Midbrain (tissue), 1 donor: Measurements from ENCODE around the gene NPFFR1.
"Not testable (repeated sequence)": the region's sequence is repeated elsewhere in the genome, so short reads cannot be mapped to it uniquely, and the experiment has no call there.

Experiments used
- DNase-seq: peaks from one replicate; lab custom pipeline; 2025; lab: John Stamatoyannopoulos, UW

Gene NPFFR1

DNA sequence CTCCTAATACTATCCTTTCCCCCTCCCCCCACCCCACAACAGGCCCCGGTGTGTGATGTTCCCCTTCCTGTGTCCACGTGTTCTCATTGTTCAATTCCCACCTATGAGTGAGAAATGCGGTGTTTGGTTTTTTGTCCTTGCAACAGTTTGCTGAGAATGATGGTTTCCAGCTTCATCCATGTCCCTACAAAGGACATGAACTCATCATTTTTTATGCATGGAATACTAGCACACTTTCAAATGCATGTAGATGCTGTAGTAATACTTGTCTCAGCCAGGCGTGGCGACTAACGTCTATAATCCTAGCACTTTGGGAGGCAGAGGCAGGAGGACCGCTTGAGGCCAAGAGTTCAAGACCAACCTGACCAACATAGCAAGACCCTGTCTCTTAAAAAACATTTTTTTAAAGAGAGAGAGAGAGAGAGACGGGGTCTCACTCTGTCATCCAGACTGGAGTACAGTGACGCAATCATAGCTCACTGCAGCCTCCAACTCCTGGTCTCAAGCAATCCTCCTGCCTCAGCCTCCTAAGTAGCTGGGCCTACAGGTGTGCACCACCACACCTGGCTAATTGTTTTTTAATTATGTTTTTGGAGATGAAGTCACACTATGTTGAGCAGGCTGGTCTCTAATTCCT, 60.9 kb downstream of the NPFFR1 start:
- DNase-seq: not testable (repeated sequence)

DNA sequence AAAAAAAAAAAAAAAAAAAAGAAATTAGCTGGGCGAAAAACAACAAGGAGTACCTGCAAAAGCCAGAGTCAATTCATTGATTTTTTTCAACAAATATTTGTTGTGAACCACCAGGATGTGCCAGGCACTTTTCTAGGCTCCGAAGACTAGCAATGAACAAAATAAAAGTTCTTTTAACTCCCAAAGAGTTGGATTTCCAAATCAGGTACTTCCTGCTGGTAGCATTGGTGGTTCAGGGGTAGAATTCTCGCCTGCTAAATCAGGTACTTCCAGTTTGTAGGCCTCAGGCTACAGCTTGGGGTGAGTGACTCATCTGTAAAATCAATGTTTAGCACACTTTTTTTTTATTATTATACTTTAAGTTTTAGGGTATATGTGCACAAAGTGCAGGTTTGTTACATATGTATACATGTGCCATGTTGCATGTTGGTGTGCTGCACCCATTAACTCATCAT, 61.4 kb downstream of the NPFFR1 start:
- DNase-seq: no peak

DNA sequence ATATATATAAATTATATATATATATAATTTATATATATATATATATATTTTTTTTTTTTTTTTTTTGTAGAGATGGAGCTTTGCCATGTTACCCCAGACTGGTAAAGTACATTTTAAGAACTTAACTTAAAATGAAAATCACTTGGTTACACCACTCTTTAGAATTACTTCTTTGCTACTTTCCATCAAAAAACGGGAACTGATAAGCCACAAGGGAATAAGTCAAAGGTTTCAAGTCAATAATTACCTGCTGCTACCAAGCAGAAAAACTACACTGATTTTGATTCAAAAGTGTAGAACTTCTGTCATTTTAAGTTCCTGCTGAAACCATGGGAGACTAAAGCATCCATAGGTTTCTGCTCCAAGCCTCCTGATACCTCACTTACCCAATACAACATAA, 62.8 kb downstream of the NPFFR1 start:
- DNase-seq: no peak

DNA sequence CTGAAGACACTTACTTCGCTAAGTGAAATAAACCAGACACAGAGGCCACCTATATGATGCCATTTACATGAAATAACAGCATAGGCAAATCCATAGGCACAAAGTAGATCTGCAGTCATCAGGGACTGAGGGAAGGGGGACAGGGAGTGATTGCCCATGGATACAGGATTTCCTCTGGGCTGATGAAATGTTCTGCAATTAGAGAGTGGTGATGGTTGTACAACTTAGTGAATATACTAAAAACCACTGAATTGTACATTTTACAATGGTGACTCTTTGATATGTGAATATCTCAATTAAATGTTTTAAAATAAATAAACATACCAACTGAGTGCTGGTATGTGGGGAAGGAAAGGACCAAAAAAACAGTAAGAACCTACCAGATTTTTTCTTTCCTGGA, 70.9 kb downstream of the NPFFR1 start:
- DNase-seq: no peak

DNA sequence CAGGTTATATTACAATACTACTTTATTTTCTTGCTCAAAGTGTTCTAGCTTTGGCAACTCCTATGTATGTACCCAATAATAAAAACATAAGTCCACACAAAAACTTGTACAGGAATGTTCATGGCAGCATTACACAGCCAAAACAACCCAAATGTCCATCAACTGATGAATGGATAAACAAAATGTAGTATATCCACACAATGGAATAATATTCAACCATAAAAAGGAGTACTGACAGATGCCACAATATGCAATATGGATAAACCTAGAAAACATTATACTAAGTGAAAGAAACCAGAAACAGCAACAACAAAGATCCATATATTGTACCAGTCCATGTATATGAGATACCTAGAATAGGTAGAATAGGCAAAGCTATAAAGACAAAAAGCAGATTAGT, 71.5 kb downstream of the NPFFR1 start:
- no peak for DNase-seq

DNA sequence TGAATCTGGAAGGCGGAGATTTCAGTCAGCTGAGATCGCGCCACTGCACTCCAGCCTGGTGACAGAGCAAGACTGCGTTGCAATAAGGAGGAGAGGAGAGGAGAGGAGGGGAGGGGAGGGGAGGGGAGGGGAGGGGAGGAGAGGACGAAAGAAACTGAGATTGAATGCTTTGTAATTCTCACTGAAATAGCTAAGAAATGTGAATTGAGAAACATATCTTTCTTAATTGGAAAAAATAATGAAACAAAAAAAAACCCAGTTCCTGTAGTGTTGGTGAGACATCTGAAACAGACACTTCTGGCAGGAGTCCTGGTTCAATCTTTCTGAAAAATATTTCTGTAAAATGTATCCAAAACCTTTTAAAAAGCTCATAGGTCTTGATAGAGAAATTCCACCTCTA, 77.0 kb downstream of the NPFFR1 start:
- no peak for DNase-seq

DNA sequence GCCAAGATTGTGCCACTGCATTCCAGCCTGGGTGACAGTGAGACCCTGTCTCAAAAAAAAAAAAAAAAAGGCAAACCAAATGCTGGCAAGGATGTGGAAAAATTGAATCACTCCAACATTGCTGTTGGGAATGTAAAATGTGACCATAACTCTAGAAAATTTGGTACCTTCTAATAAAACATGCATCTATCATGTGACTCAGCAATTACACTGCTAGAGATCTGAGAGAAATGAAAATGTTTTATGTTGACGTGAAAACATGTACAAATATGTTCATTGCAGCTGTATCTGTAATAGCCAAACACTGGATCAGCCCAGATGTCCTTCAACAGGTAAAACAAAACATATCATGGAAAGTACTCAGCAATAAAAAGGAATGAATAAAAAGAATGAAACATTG, 82.7 kb downstream of the NPFFR1 start:
- DNase-seq: no peak

DNA sequence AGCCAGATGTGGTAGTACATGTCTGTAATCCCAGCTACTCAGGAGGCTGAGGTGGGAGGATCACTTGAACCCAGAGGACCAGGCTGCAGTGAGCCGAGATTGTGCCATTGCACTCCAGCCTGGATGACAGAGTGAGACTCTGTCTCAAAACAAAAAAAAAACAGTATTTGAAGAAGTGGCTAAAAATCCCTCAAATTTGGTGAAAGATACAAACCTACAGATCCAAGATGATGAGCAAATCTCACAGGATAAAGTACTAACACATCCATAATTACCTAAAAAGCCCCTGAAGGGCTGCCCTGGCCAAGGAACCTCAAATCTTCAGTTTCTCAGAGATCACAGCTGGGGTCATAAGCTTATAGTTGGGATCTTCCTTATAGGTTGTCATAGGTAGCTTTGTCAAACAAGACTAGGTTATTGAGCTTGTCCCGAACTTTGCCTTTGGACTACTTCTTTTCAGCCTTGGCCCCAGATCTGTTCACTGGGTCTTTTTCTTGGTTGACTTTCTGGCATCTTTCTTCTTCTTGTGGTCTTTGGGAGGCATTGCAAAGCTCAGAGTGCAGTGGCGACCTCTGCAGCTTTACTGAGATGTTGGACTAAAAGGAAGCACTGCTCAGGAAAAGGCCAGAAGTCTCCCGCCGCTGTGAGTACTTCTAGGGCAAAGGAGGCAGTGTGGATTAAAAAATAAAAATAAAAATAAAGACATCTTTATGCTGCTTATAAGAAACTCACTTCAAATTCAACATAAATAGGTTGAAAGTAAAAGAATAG, 84.9 kb downstream of the NPFFR1 start:
- no peak for DNase-seq
